B cell (primary cell): ENCODE measurements around the gene NBPF1. TPM values are rescaled to one million over a fixed set of nuclear protein-coding genes. Genes with fewer than 3 reads are reported as not detected.
"Not testable (repeated sequence)": the region's sequence is repeated elsewhere in the genome, so short reads cannot be mapped to it uniquely, and the experiment has no call there.

Source experiments
- ATAC-seq: fragments of 200-7000 bp; cut with Tn5 transposase; one replicate; pipeline ENCODE4 v1.10.0; 2021; ENCODE audit warnings: low read depth, mild to moderate bottlenecking, moderate number of reproducible peaks, moderate library complexity
- CTCF ChIA-PET: fragments of 350-600 bp; sonication (Branson Sonifier 250); formaldehyde crosslinking; loops from one replicate; lab custom pipeline; 2021; ENCODE audit warnings: antibody characterized with exemption, inconsistent platforms; lab: Charles Lee
- POLR2A ChIA-PET: fragments of 350-600 bp; sonication (Branson Sonifier 250); formaldehyde crosslinking; loops from one replicate; lab custom pipeline; 2021; ENCODE audit warnings: antibody characterized with exemption; lab: Charles Lee
- DNase-seq: peaks from one replicate; pipeline ENCODE4 v3.0.0; 2013
- H2AFZ ChIP-seq: 2 replicates; pipeline ENCODE4 v1.6.1; 2012; ENCODE audit warnings: mild to moderate bottlenecking, low read depth, low read length; ENCODE audit not compliant: insufficient read depth, poor library complexity, severe bottlenecking
- H3K27ac ChIP-seq, 2 donors: 1 replicate in 1 of 2; 2 replicates in 1 of 2; pipeline ENCODE4 v1.5.1; 2012 to 2013; ENCODE audit warnings: low read length in 2 of 2, mild to moderate bottlenecking in 2 of 2, moderate library complexity in 1 of 2
- H3K27me3 ChIP-seq, 4 experiments: fragments of 200-600 bp in 1 of 4; sonication (generic) in 1 of 4; replicated peaks in 1 of 4; 1 replicate in 2 of 4; 2 replicates in 2 of 4; pipeline versions ENCODE4 v1.6.1 to v1.7.0; 2013 to 2016; ENCODE audit warnings: low read length in 3 of 4, mild to moderate bottlenecking in 2 of 4, mixed read lengths in 1 of 4, moderate library complexity in 1 of 4; ENCODE audit not compliant: insufficient read depth in 4 of 4, control insufficient read depth in 3 of 4; ENCODE audit errors: control extremely low read depth in 1 of 4
- H3K36me3 ChIP-seq, 2 experiments: replicated peaks in 1 of 2; 1 replicate in 1 of 2; 2 replicates in 1 of 2; pipeline versions ENCODE4 v1.6.1 to v1.7.1; 2013; ENCODE audit warnings: low read length in 1 of 2; ENCODE audit not compliant: insufficient read depth in 2 of 2, control insufficient read depth in 1 of 2; ENCODE audit errors: control extremely low read depth in 1 of 2, extremely low read depth in 1 of 2
- H3K4me1 ChIP-seq, 2 donors: fragments of 200-600 bp in 1 of 2; sonication (generic) in 1 of 2; 1 replicate in 1 of 2; 2 replicates in 1 of 2; pipeline versions ENCODE4 v1.5.1 to v1.6.1; 2013 to 2017; ENCODE audit warnings: low read length in 2 of 2; ENCODE audit not compliant: control insufficient read depth in 2 of 2, insufficient read depth in 2 of 2
- H3K4me2 ChIP-seq: replicated peaks from 2 replicates; pipeline ENCODE3; 2012; ENCODE audit warnings: mild to moderate bottlenecking, low read depth, low read length; ENCODE audit not compliant: poor library complexity, severe bottlenecking
- H3K4me3 ChIP-seq, 5 experiments: fragments of 200-600 bp in 1 of 5; sonication (generic) in 1 of 5; 1 replicate in 3 of 5; 2 replicates in 2 of 5; pipeline versions ENCODE4 v1.5.1 to v1.7.0; 2011 to 2016; ENCODE audit warnings: low read length in 4 of 5, mild to moderate bottlenecking in 4 of 5, low read depth in 2 of 5, control low read depth in 1 of 5, moderate library complexity in 1 of 5; ENCODE audit not compliant: insufficient read depth in 1 of 5; ENCODE audit errors: control extremely low read depth in 1 of 5, extremely low read depth in 1 of 5
- H3K79me2 ChIP-seq: fragments of 200-600 bp; sonication (generic); one replicate; pipeline ENCODE4 v1.6.0; 2016; ENCODE audit warnings: low read length; ENCODE audit not compliant: control insufficient read depth, insufficient read depth
- H3K9ac ChIP-seq: fragments of 200-600 bp; sonication (generic); 2 replicates; pipeline ENCODE4 v1.6.1; 2017; ENCODE audit warnings: mild to moderate bottlenecking, low read length, moderate library complexity
- H3K9me3 ChIP-seq, 3 donors: one replicate each; pipeline versions ENCODE4 v1.6.1 to v1.7.1; 2013; ENCODE audit warnings: low read length in 2 of 3; ENCODE audit not compliant: control insufficient read depth in 2 of 3, insufficient read depth in 1 of 3; ENCODE audit errors: control extremely low read depth in 1 of 3
- H4K20me1 ChIP-seq: 2 replicates; pipeline ENCODE4 v1.6.0; 2012; ENCODE audit warnings: mild to moderate bottlenecking, low read length; ENCODE audit not compliant: insufficient read depth, control insufficient read depth, poor library complexity, severe bottlenecking
- H3K27ac Mint-ChIP-seq: one replicate; pipeline ENCODE4 v1.8.0; 2021; ENCODE audit warnings: mixed read lengths
- H3K27me3 Mint-ChIP-seq: one replicate; pipeline ENCODE4 v1.8.0; 2021; ENCODE audit warnings: mixed read lengths
- H3K4me1 Mint-ChIP-seq: one replicate; pipeline ENCODE4 v1.8.0; 2021; ENCODE audit warnings: mixed read lengths
- H3K4me3 Mint-ChIP-seq: one replicate; pipeline ENCODE4 v1.8.0; 2021; ENCODE audit warnings: mixed read lengths
- H3K9me3 Mint-ChIP-seq: one replicate; pipeline ENCODE4 v1.8.0; 2022; ENCODE audit warnings: mixed read lengths; ENCODE audit not compliant: insufficient read depth
- WGBS: methylation state at CpG from one replicate; pipeline ENCODE4 v1.1.5; 2013; ENCODE audit warnings: missing lambda C conversion rate; ENCODE audit not compliant: insufficient coverage; 5-methylcytosine and 5-hydroxymethylcytosine counted together
- intact Hi-C: fragments of 100-400 bp; cut with micrococcal nuclease; formaldehyde crosslinking; loops from one replicate; pipeline ENCODE4 v1.10.0; 2022
- polyA plus RNA-seq: library from polyadenylated mRNA; depleted of rRNA; stranded (reverse); fragments of >200 nt; gene quantifications from 2 replicates; pipeline ENCODE4 v1.2.3, GENCODE V29; 2012
- total RNA-seq, 2 donors: library from RNA; stranded (reverse); fragments of 120-200 nt in 1 of 2; gene quantifications; 1 replicate in 1 of 2; 2 replicates in 1 of 2; pipeline versions ENCODE4 v1.2.3 to v1.2.4, GENCODE V29; 2013 to 2022

NBPF1 gene
- total and polyA plus RNA-seq, 2 donors (not counting 1 experiment from before 2014, with no cell fraction given), result 19.1 to 66.3 TPM

- H3K4me3 ChIP-seq, ATAC-seq, H3K27me3 Mint-ChIP-seq, POLR2A ChIA-PET, DNase-seq, H3K9me3 ChIP-seq, H3K27me3 ChIP-seq, CTCF ChIA-PET, H3K4me2 ChIP-seq, H3K27ac ChIP-seq, H3K4me1 Mint-ChIP-seq, H2AFZ ChIP-seq, H3K9ac ChIP-seq, H3K27ac Mint-ChIP-seq, H3K36me3 ChIP-seq, H3K4me1 ChIP-seq, intact Hi-C loops, H3K9me3 Mint-ChIP-seq, H3K79me2 ChIP-seq, H4K20me1 ChIP-seq, H3K4me3 Mint-ChIP-seq: not testable (repeated sequence)
- WGBS, result 87% methylated on average over 3 of the region's 41 CpGs
Measured at GRCh38 chr1:16547502-16548241, 65.7 kb downstream of the NBPF1 start.

- H3K4me3 ChIP-seq, intact Hi-C loops, POLR2A ChIA-PET, H3K79me2 ChIP-seq, H3K27me3 Mint-ChIP-seq, H3K9ac ChIP-seq, H3K4me3 Mint-ChIP-seq, ATAC-seq, H3K9me3 Mint-ChIP-seq, H3K4me1 Mint-ChIP-seq, H3K4me2 ChIP-seq, H3K36me3 ChIP-seq, H3K9me3 ChIP-seq, H3K4me1 ChIP-seq, CTCF ChIA-PET, H2AFZ ChIP-seq, H3K27me3 ChIP-seq, H4K20me1 ChIP-seq, H3K27ac ChIP-seq: not testable (repeated sequence)
- WGBS, result 72% methylated on average over 11 of the region's 16 CpGs
- DNase-seq, result peak; percentile 29
- peak overlapping the region; percentile 71 for H3K27ac Mint-ChIP-seq
Measured at GRCh38 chr1:16545682-16546095, 67.7 kb downstream of the NBPF1 start.

GRCh38 chr1:16540421-16540893 lies 72.9 kb downstream of the NBPF1 start:
- POLR2A ChIA-PET, H3K4me1 ChIP-seq, H3K9me3 ChIP-seq, H3K36me3 ChIP-seq, H3K27me3 ChIP-seq, H3K79me2 ChIP-seq, H2AFZ ChIP-seq, H3K9me3 Mint-ChIP-seq, H4K20me1 ChIP-seq, CTCF ChIA-PET, H3K9ac ChIP-seq, ATAC-seq, H3K27me3 Mint-ChIP-seq: not testable (repeated sequence)
- Mint-ChIP-seq H3K4me1 (peaks cover 19% of the 10 kb centered on the region), H3K27ac (peak overlapping the region; percentile 83), H3K4me3 (peak overlapping the region; percentile 42)
- peak overlapping the region in 1 of 2 donors; percentile 53 for H3K27ac ChIP-seq
- H3K4me3 ChIP-seq, result peak overlapping the region in 1 of 5 experiments; percentile 13
- intact Hi-C loops, result loop anchor here (2.0 kb wide), 1 partner anchor 42 kb away; no protein-coding TSS in a partner anchor
- H3K4me2 ChIP-seq, result peak overlapping the region; percentile 22
- no CpG with 5 or more reads among the region's 2 CpGs for WGBS
- peak; percentile 84 for DNase-seq

- H3K9me3 ChIP-seq, intact Hi-C loops, H3K4me3 ChIP-seq, H3K9me3 Mint-ChIP-seq, H3K4me2 ChIP-seq, H3K9ac ChIP-seq, POLR2A ChIA-PET, H3K79me2 ChIP-seq, H3K36me3 ChIP-seq, DNase-seq, H3K27me3 ChIP-seq, H3K27me3 Mint-ChIP-seq, ATAC-seq, H2AFZ ChIP-seq, H3K27ac Mint-ChIP-seq, H3K27ac ChIP-seq, H4K20me1 ChIP-seq, H3K4me3 Mint-ChIP-seq, CTCF ChIA-PET: not testable (repeated sequence)
- no CpG with 5 or more reads among the region's 6 CpGs for WGBS
- peaks cover 21% of the 10 kb centered on the region for H3K4me1 Mint-ChIP-seq
- H3K4me1 ChIP-seq, result peaks cover 0 to 15% of the 10 kb centered on the region in 2 donors
Measured at GRCh38 chr1:16537528-16537927, 75.8 kb downstream of the NBPF1 start.
